T-helper 2 cell treated with Interferon-gamma antibody and Interleukin-4, amounts not matched to agents 5 μg/mL and 100 μg/mL, for 36 hours (primary cell): ENCODE measurements around the gene CNOT4.

Experiments used
- DNase-seq: peaks from one replicate; pipeline ENCODE4 v3.0.0; 2021; ENCODE audit warnings: low spot score
- H3K27ac Mint-ChIP-seq: one replicate; pipeline ENCODE4 v1.8.0; 2021; ENCODE audit warnings: mild to moderate bottlenecking, mixed read lengths
- H3K27me3 Mint-ChIP-seq: one replicate; pipeline ENCODE4 v1.8.0; 2021; ENCODE audit warnings: low read depth, mixed read lengths
- H3K36me3 Mint-ChIP-seq: one replicate; pipeline ENCODE4 v1.8.0; 2021; ENCODE audit warnings: low read depth, mixed read lengths
- H3K4me1 Mint-ChIP-seq: one replicate; pipeline ENCODE4 v1.8.0; 2021; ENCODE audit warnings: low read depth, mixed read lengths
- H3K4me3 Mint-ChIP-seq: one replicate; pipeline ENCODE4 v1.8.0; 2022; ENCODE audit warnings: mild to moderate bottlenecking, moderate library complexity, mixed read lengths
- H3K9me3 Mint-ChIP-seq: one replicate; pipeline ENCODE4 v1.8.0; 2021; ENCODE audit warnings: mixed read lengths

Gene CNOT4

DNA sequence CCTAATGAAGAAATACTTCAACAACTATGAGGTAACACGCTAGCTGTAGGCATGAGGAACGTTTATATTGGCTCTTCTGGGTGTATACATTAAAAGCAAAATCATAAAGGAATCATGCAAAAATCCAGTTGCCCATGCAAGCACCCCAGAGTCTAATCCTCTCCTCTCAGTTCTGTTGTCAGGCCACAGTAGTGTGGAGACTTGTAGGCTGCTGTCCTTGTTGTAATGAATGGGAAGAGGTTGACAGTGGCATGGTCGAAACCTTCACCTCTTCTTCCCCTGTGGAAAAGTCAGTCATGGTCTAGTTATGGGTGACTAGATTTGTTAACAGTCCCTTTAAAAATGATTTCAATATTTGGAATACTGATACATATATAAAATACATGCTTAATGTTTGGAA, 121.3 kb downstream of the CNOT4 start:
- H3K4me3 Mint-ChIP-seq: no peak overlapping the region
- H3K4me1 Mint-ChIP-seq: peaks cover 1% of the 10 kb centered on the region
- no peak for DNase-seq
- no peaks in the 10 kb centered on the region for H3K9me3 Mint-ChIP-seq
- H3K36me3 Mint-ChIP-seq: peaks cover 20% of the 10 kb centered on the region
- no peak overlapping the region for H3K27ac Mint-ChIP-seq
- no peaks in the 10 kb centered on the region for H3K27me3 Mint-ChIP-seq

DNA sequence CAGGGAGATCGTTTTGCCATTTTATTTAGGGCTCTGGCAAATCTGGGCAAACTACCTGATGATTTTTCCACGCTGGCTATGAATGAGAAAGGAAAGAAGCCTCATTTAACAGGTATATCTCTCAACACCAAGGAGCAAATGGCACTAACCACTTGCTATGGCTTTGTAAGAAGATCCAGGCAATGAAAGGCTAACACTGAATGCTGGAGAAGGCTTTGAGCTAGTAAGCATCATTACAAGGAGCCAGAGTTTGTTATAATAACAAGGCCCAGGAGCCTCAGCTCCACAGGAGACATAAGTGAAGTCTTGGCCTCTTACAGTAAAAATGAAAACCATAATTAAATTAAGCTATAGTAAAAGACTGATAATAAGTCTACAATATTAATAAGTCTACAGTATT, 123.1 kb downstream of the CNOT4 start:
- Mint-ChIP-seq H3K9me3 (no peaks in the 10 kb centered on the region), H3K27ac (no peak overlapping the region), H3K27me3 (no peaks in the 10 kb centered on the region), H3K4me1 (peaks cover 1% of the 10 kb centered on the region), H3K36me3 (peaks cover 17% of the 10 kb centered on the region), H3K4me3 (no peak overlapping the region)
- DNase-seq: no peak

DNA sequence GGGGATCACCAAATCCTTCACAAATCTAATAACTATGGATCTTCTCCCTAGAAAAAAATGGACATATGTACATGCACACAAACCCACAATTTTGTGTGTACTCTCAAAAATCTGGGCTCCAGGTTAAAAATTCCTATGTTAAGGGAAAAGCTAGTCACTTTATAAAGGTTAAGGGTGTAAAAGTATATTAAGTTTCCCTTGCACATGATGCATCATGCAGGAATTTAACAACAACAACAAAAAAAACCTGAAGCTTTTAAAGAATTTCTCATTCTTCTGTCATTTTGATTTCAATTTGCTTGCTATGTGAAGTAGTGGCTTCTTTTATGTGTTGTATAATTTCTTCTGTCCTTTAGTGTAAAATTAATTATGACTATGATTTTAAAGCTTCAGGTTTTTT, 123.7 kb downstream of the CNOT4 start:
- Mint-ChIP-seq H3K36me3 (peaks cover 17% of the 10 kb centered on the region), H3K4me1 (no peaks in the 10 kb centered on the region), H3K27me3 (no peaks in the 10 kb centered on the region), H3K4me3 (no peak overlapping the region), H3K9me3 (no peaks in the 10 kb centered on the region), H3K27ac (no peak overlapping the region)
- no peak for DNase-seq

DNA sequence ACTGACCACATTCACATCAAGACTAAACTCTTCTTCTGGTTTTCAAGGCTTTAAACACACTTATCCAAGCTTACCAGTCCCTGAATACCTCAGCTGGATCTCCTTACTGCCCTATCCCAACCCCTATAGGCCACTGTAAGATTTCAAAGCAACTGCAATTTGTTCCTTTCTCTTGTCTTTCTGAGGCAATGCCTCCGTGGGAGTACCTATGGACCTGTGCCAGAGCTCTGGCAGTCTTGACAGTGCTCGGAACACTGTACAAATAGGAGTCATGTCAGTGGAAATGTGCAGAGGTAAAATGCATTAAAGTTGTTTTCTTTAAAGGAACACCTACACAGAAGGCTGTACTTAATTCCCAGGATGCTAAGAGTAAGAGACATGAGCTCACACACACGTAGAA, 124.7 kb downstream of the CNOT4 start:
- no peaks in the 10 kb centered on the region for H3K4me1 Mint-ChIP-seq
- no peak overlapping the region for H3K27ac Mint-ChIP-seq
- DNase-seq: no peak
- no peaks in the 10 kb centered on the region for H3K27me3 Mint-ChIP-seq
- H3K36me3 Mint-ChIP-seq: peaks cover 16% of the 10 kb centered on the region
- H3K4me3 Mint-ChIP-seq: no peak overlapping the region
- no peaks in the 10 kb centered on the region for H3K9me3 Mint-ChIP-seq

DNA sequence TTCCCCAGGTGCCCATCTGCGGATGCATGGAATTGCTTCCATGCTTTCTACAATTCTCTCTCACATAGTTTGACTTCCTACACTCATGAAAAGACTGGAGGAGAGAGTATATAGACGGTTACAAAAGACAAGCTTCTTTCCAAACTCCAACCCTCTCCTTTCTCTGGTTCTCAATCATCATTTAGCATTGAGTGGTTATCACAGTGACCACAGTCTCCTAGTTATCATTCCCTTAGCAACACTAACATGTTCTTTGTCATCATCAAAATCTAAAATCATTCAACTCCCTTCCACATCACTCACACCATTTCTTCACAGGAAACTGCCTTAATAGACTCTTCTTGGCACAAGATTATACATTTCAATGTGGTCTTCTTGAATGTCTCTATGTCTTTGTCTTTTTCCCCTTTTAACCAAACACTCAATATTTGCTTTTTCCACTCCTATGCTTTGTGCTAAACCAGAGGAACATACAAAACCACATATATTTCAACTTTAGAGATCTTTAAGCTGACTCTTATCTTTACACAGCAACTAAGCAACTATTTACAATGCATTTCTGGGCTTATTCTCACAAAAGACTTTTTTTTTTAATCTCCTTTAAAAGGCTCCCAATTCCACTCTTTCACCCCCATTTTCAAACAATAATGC, 126.3 kb downstream of the CNOT4 start:
- H3K27ac Mint-ChIP-seq: no peak overlapping the region
- no peaks in the 10 kb centered on the region for H3K27me3 Mint-ChIP-seq
- no peak for DNase-seq
- H3K4me1 Mint-ChIP-seq: no peaks in the 10 kb centered on the region
- peaks cover 12% of the 10 kb centered on the region for H3K36me3 Mint-ChIP-seq
- no peaks in the 10 kb centered on the region for H3K9me3 Mint-ChIP-seq
- no peak overlapping the region for H3K4me3 Mint-ChIP-seq

DNA sequence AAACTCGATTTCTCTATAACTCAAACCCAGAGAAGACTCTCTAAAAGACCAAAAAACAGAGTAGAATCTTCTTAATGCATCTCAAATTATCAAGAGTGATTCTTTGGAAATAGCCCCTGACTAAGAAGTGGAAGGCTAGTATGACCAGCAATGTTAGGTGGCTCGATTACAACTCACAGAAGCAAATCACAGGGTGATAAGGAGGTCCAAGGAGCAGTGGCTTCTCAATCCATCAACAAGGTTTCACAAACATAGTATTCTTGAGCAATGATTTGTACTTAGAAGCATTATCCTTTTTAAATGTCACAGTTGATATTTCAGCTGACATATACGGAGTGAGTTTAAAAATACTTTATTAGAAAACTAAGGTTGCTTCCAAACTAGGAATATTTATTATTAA, 127.7 kb downstream of the CNOT4 start:
- peaks cover 5% of the 10 kb centered on the region for H3K36me3 Mint-ChIP-seq
- no peak for DNase-seq
- H3K27me3 Mint-ChIP-seq: no peaks in the 10 kb centered on the region
- H3K4me1 Mint-ChIP-seq: no peaks in the 10 kb centered on the region
- H3K9me3 Mint-ChIP-seq: no peaks in the 10 kb centered on the region
- H3K27ac Mint-ChIP-seq: no peak overlapping the region
- H3K4me3 Mint-ChIP-seq: no peak overlapping the region

DNA sequence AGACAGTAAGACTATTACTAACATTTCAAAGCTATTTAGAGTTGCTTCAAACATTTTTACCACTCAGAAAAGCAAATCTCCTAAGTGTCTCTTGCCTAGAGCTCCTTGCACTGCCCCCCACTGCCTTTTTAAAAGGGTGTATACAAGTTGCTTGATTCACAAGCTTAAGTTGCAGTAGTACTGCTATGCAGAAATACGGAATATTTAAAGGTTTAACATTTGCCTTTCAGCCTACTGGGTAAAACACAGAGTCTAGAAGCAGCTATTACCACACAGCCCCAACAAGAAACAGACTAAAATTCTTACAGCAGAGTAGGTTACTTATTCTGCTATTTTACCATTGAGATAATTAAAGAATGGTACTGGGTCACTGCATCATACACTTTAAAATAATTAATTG, 128.5 kb downstream of the CNOT4 start:
- Mint-ChIP-seq H3K36me3 (peaks cover under 1% of the 10 kb centered on the region), H3K9me3 (no peaks in the 10 kb centered on the region), H3K4me3 (no peak overlapping the region), H3K27me3 (no peaks in the 10 kb centered on the region), H3K27ac (no peak overlapping the region), H3K4me1 (no peaks in the 10 kb centered on the region)
- DNase-seq: no peak

DNA sequence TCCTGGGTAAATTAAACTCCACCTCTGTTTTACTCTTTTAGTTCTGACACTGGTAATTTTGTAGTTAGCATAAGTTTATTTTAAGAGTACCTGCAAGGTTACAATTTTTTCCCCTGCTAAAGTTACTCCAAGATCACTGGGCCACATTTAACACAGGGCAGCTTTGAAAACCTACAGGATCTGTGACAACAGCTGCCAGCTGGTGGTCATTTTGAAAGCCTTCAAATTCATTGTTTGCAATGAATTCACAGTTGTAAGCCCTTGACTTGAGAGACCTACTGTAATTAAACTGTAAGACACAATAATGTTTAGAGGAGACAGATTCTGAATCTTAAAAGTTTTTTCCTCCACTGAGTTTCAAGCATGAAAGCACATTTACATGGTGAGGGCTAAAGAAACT, 129.6 kb downstream of the CNOT4 start:
- H3K36me3 Mint-ChIP-seq: no peaks in the 10 kb centered on the region
- no peaks in the 10 kb centered on the region for H3K4me1 Mint-ChIP-seq
- no peak overlapping the region for H3K27ac Mint-ChIP-seq
- no peak for DNase-seq
- no peaks in the 10 kb centered on the region for H3K9me3 Mint-ChIP-seq
- H3K4me3 Mint-ChIP-seq: no peak overlapping the region
- H3K27me3 Mint-ChIP-seq: no peaks in the 10 kb centered on the region

DNA sequence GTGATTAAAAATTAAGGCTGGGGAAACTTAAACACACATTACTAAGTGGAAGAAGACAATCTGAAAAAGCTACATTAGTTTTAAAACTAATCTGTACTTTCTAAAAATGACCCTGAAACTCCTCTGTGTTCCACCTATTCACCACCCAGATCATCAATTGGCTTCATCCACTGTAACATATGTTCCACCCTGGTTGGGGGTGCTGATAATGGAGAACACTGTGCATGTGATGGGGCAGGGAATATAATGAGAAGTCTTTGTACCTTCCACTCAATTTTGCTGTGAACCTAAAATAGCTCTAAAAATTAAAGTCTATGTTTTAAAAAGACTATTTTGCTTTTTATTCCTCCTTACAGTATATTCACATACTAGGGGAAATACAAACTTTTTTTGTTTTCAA, 132.7 kb downstream of the CNOT4 start:
- no peaks in the 10 kb centered on the region for H3K9me3 Mint-ChIP-seq
- H3K27ac Mint-ChIP-seq: no peak overlapping the region
- no peak for DNase-seq
- no peaks in the 10 kb centered on the region for H3K27me3 Mint-ChIP-seq
- no peaks in the 10 kb centered on the region for H3K36me3 Mint-ChIP-seq
- H3K4me1 Mint-ChIP-seq: no peaks in the 10 kb centered on the region
- H3K4me3 Mint-ChIP-seq: no peak overlapping the region

DNA sequence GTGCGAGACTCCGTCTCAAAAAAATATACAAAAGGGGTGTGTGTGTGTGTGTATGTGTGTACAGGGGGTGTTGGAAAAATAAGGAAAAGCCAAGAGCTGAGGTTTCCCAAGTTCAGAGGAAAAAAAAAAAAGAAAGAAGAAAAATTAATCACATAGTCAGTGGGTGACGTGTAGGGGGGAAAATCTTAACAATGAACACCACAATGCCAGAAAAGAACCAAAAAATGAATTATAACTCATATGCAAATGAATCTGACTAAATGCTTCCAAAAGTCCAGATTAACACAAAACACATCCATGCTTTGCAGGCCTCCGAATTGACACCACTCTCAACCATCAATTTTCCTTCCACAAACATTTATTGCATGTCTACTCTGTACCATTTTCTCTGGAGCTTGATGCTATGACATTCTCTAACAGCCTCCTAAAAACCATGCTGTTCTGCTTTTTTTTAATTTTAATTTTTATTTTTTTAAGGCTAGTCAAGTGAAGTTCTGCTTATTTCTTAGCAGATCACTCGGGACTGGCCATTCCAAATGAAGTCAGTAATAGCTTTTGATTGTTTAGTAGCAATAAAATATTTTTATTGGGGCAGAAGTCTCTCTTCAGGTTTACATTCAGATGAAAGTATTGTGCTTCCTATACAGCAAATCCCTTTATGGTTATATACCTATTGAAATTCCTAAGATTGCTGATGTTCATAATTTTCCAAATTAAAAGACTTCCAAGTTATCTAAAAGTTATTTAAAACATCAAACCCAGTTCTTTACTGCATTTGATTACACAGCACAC, 133.8 kb downstream of the CNOT4 start:
- Mint-ChIP-seq H3K27me3 (no peaks in the 10 kb centered on the region), H3K36me3 (no peaks in the 10 kb centered on the region), H3K4me3 (no peak overlapping the region), H3K27ac (no peak overlapping the region), H3K4me1 (no peaks in the 10 kb centered on the region), H3K9me3 (no peaks in the 10 kb centered on the region)
- no peak for DNase-seq

DNA sequence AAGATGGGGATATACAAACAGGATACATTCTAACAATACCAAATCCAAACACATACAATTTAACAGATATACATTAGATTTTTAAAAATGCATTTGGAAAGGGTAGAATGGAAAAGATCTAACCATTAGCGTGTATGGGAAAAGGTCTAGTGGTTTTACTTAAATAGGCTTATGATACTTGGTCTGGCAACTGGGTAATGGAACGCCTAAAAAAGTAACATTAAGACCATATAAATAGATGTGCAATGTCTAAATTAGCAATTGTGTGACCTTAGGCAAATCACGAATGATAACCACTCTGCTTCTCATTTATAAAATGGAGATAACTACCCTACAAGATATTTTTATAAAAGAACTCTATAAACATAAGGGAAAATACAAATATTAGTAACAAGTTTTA, 135.2 kb downstream of the CNOT4 start:
- no peaks in the 10 kb centered on the region for H3K27me3 Mint-ChIP-seq
- no peak overlapping the region for H3K27ac Mint-ChIP-seq
- no peak for DNase-seq
- H3K9me3 Mint-ChIP-seq: no peaks in the 10 kb centered on the region
- H3K4me3 Mint-ChIP-seq: no peak overlapping the region
- peaks cover 2% of the 10 kb centered on the region for H3K4me1 Mint-ChIP-seq
- no peaks in the 10 kb centered on the region for H3K36me3 Mint-ChIP-seq

DNA sequence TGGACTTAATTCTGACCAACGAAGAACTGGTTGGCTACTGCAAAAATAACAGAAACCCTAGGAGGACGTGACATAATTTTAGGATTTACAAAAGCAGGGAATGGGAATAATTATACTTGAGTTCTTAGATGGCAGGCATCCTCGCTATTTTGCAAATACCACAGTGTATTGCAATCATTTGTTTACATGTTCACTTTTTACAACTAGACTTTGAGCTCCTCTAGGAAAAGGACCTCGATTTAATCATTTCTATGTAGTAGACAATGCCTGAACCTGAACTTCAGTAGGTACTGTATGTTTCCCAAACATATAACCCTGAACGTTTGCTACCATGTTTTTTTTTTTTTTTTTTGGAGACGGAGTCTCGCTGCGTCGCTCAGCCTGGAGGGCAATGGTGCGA, 137.7 kb downstream of the CNOT4 start:
- Mint-ChIP-seq H3K27ac (no peak overlapping the region), H3K4me1 (peaks cover 2% of the 10 kb centered on the region), H3K9me3 (no peaks in the 10 kb centered on the region), H3K27me3 (no peaks in the 10 kb centered on the region), H3K36me3 (no peaks in the 10 kb centered on the region), H3K4me3 (no peak overlapping the region)
- DNase-seq: no peak

DNA sequence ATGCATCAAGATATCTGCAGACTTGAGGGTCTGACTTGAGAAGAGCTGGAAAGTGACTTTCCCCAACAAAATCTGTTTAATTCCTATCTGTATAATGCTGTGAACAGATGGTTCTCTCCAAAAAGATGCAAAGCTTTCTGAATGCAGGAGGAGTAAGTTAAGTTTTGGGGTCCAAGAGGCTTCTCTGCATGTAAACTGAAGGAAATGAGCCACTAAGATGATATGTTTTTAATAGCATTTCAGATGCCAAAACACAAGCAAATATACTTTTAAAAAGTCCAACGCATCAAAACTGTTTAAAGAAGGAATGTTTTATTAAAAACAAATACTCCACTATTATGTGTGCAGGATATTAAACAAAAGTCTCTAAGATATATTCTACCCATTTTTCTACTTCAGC, 139.2 kb downstream of the CNOT4 start:
- no peaks in the 10 kb centered on the region for H3K36me3 Mint-ChIP-seq
- H3K27ac Mint-ChIP-seq: no peak overlapping the region
- H3K27me3 Mint-ChIP-seq: no peaks in the 10 kb centered on the region
- no peak for DNase-seq
- no peaks in the 10 kb centered on the region for H3K9me3 Mint-ChIP-seq
- no peak overlapping the region for H3K4me3 Mint-ChIP-seq
- peaks cover 2% of the 10 kb centered on the region for H3K4me1 Mint-ChIP-seq

DNA sequence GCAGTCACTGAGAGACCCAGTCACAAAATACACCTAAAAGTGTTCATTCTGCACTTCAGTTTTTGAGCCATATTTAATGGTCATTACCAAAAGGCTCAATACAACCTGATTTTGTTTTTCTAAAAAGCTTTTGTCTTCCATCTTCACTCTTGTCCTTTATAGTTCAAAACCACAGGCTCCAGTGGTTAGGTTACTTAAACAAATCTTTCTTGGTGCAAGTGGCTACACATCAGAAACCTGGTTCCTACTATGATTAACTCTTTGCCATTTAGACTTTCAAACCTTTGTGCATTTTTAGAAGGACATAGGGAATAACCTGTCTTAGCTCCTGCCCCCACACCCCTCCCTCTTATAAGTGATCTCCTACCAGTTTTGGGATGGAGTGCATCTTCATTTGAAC, 140.5 kb downstream of the CNOT4 start:
- Mint-ChIP-seq H3K4me3 (no peak overlapping the region), H3K36me3 (no peaks in the 10 kb centered on the region), H3K4me1 (peaks cover 2% of the 10 kb centered on the region), H3K9me3 (no peaks in the 10 kb centered on the region), H3K27me3 (no peaks in the 10 kb centered on the region), H3K27ac (no peak overlapping the region)
- no peak for DNase-seq
